LNCAP (cell line): ENCODE results near the gene SMURF2.

Experiments
- CTCF ChIP-seq: fragments of 450-650 bp; IDR thresholded peaks from 2 replicates; pipeline ENCODE4 v1.5.1; 2017; ENCODE audit warnings: mild to moderate bottlenecking

SMURF2 gene

GRCh38 chr17:64580384-64581315 lies 81.5 kb downstream of the SMURF2 start:
- no peak for TF ChIP-seq CTCF

- TF ChIP-seq CTCF, result no peak; the same call in 1 of the 2 replicates
Measured at GRCh38 chr17:64579917-64580316, 82.2 kb downstream of the SMURF2 start.

- TF ChIP-seq CTCF, result no peak
Measured at GRCh38 chr17:64575431-64575830, 86.7 kb downstream of the SMURF2 start.

GRCh38 chr17:64574646-64575045 lies 87.5 kb downstream of the SMURF2 start:
- no peak for TF ChIP-seq CTCF

GRCh38 chr17:64573214-64573613 lies 88.9 kb downstream of the SMURF2 start:
- TF ChIP-seq CTCF, result no peak

GRCh38 chr17:64572682-64573154 lies 89.4 kb downstream of the SMURF2 start:
- no peak for TF ChIP-seq CTCF

- no peak for TF ChIP-seq CTCF
Measured at GRCh38 chr17:64571746-64572145, 90.4 kb downstream of the SMURF2 start.
